ENCODE measurements around the gene NAPA. TPM values are rescaled to one million over a fixed set of nuclear protein-coding genes. Genes with fewer than 3 reads are reported as not detected.

Gene NAPA
- polyA plus RNA-seq, 1 donor from 2014 or later, result 100 TPM

DNA sequence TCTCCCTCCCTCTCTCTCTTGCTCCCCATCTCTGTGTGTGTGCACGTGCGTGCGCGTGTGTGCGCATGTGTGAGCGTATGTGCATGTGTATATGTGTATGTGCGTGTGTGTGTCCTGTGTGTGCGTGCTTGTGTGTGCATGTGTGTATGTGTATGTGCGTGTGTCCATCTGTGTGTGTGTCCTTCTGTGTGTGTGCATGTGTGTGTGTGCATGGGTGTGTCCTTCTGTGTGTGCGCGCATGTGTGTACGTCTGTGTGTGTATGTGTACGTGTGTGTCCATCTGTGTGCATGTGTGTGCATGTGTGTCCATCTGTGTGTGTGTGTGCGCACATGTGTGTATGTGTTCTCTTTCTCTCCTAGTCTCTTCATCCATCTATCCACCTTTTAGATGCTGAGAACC, 55.4 kb downstream of the NAPA start:
- no peak for TF ChIP-seq EP300 (conservative IDR thresholded peaks at IDR 0.05; ENCODE audit: poor library complexity, severe bottlenecking)
- TF ChIP-seq POLR2AphosphoS5 (IDR thresholded peaks at IDR 0.05), result no peak
- no peak for TF ChIP-seq RAD21 (conservative IDR thresholded peaks at IDR 0.05)
- TF ChIP-seq EZH2 (IDR thresholded peaks at IDR 0.05; ENCODE audit: borderline replicate concordance, insufficient read depth, low read length, poor library complexity, severe bottlenecking), result no peak
- no peak for TF ChIP-seq TAF1 (IDR thresholded peaks at IDR 0.05; ENCODE audit: low read depth)
- no peak for TF ChIP-seq MXI1 (conservative IDR thresholded peaks at IDR 0.05; ENCODE audit: poor library complexity, severe bottlenecking)
- TF ChIP-seq, protein P1, sequence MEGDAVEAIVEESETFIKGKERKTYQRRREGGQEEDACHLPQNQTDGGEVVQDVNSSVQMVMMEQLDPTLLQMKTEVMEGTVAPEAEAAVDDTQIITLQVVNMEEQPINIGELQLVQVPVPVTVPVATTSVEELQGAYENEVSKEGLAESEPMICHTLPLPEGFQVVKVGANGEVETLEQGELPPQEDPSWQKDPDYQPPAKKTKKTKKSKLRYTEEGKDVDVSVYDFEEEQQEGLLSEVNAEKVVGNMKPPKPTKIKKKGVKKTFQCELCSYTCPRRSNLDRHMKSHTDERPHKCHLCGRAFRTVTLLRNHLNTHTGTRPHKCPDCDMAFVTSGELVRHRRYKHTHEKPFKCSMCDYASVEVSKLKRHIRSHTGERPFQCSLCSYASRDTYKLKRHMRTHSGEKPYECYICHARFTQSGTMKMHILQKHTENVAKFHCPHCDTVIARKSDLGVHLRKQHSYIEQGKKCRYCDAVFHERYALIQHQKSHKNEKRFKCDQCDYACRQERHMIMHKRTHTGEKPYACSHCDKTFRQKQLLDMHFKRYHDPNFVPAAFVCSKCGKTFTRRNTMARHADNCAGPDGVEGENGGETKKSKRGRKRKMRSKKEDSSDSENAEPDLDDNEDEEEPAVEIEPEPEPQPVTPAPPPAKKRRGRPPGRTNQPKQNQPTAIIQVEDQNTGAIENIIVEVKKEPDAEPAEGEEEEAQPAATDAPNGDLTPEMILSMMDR (IDR thresholded peaks at IDR 0.05; ENCODE audit: poor library complexity, severe bottlenecking), result no peak
- TF ChIP-seq SMC3 (conservative IDR thresholded peaks at IDR 0.05; ENCODE audit: poor library complexity), result no peak
- TF ChIP-seq, protein P2, sequence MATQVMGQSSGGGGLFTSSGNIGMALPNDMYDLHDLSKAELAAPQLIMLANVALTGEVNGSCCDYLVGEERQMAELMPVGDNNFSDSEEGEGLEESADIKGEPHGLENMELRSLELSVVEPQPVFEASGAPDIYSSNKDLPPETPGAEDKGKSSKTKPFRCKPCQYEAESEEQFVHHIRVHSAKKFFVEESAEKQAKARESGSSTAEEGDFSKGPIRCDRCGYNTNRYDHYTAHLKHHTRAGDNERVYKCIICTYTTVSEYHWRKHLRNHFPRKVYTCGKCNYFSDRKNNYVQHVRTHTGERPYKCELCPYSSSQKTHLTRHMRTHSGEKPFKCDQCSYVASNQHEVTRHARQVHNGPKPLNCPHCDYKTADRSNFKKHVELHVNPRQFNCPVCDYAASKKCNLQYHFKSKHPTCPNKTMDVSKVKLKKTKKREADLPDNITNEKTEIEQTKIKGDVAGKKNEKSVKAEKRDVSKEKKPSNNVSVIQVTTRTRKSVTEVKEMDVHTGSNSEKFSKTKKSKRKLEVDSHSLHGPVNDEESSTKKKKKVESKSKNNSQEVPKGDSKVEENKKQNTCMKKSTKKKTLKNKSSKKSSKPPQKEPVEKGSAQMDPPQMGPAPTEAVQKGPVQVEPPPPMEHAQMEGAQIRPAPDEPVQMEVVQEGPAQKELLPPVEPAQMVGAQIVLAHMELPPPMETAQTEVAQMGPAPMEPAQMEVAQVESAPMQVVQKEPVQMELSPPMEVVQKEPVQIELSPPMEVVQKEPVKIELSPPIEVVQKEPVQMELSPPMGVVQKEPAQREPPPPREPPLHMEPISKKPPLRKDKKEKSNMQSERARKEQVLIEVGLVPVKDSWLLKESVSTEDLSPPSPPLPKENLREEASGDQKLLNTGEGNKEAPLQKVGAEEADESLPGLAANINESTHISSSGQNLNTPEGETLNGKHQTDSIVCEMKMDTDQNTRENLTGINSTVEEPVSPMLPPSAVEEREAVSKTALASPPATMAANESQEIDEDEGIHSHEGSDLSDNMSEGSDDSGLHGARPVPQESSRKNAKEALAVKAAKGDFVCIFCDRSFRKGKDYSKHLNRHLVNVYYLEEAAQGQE (IDR thresholded peaks at IDR 0.05; ENCODE audit: borderline replicate concordance), result no peak
- Histone ChIP-seq H3F3A (ENCODE audit: insufficient read depth, low read length, poor library complexity, severe bottlenecking) (no peaks in the 10 kb centered on the region), H4K20me1 (ENCODE audit: insufficient read depth) (no peaks in the 10 kb centered on the region), H3K79me2 (replicated peaks; ENCODE audit: insufficient read depth, low read length) (no peaks in the 10 kb centered on the region), H3K27ac (ENCODE audit: low read length) (no peak overlapping the region), H3K9me3 (ENCODE audit: low read length) (peaks cover 10% of the 10 kb centered on the region), H3K4me3 (ENCODE audit: low read length) (no peak overlapping the region), H3K36me3 (ENCODE audit: insufficient read depth, low read length) (peaks cover 8% of the 10 kb centered on the region), H3K9ac (ENCODE audit: low read length) (no peak overlapping the region), H2AFZ (ENCODE audit: low read depth, low read length) (no peak overlapping the region), H3K9me2 (ENCODE audit: insufficient read depth, low read length) (no peaks in the 10 kb centered on the region), H3K27me3 (ENCODE audit: insufficient read depth, low read depth, low read length) (peaks cover 4% of the 10 kb centered on the region), H3K4me2 (ENCODE audit: low read length) (no peak overlapping the region)

DNA sequence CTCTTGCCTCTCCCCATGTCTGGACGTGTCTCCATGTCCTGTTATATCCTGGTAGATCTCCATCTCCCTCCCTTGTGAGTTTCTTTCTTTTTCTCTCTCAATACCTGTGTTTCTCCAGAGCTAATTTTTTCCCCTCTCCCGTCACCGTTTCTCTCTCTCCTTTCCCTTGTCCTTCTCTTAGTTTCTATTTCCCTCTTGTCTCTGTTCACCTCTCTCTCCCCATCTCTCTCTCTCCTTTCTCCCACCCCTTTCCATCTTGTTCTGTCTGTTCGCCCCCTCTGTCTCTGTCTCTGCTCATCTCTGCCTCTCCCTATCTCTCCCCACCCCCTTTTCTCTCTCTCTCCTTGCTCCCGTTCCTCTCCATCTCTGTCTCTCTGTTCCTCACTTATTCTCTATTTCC, 56.2 kb downstream of the NAPA start:
- Histone ChIP-seq H3K27me3 (ENCODE audit: insufficient read depth, low read depth, low read length) (peaks cover 4% of the 10 kb centered on the region), H4K20me1 (ENCODE audit: insufficient read depth) (no peaks in the 10 kb centered on the region), H3K9ac (ENCODE audit: low read length) (no peak overlapping the region), H3K9me2 (ENCODE audit: insufficient read depth, low read length) (no peaks in the 10 kb centered on the region), H3F3A (ENCODE audit: insufficient read depth, low read length, poor library complexity, severe bottlenecking) (no peaks in the 10 kb centered on the region), H3K36me3 (ENCODE audit: insufficient read depth, low read length) (peaks cover 8% of the 10 kb centered on the region), H3K9me3 (ENCODE audit: low read length) (peaks cover 10% of the 10 kb centered on the region), H3K4me3 (ENCODE audit: low read length) (no peak overlapping the region), H2AFZ (ENCODE audit: low read depth, low read length) (no peak overlapping the region), H3K4me2 (ENCODE audit: low read length) (no peak overlapping the region), H3K27ac (ENCODE audit: low read length) (no peak overlapping the region), H3K79me2 (replicated peaks; ENCODE audit: insufficient read depth, low read length) (no peaks in the 10 kb centered on the region)
- TF ChIP-seq EZH2 (IDR thresholded peaks at IDR 0.05; ENCODE audit: borderline replicate concordance, insufficient read depth, low read length, poor library complexity, severe bottlenecking) (no peak), TAF1 (IDR thresholded peaks at IDR 0.05; ENCODE audit: low read depth) (no peak), RAD21 (conservative IDR thresholded peaks at IDR 0.05) (no peak), EP300 (conservative IDR thresholded peaks at IDR 0.05; ENCODE audit: poor library complexity, severe bottlenecking) (no peak), SMC3 (conservative IDR thresholded peaks at IDR 0.05; ENCODE audit: poor library complexity) (no peak), MXI1 (conservative IDR thresholded peaks at IDR 0.05; ENCODE audit: poor library complexity, severe bottlenecking) (no peak), POLR2AphosphoS5 (IDR thresholded peaks at IDR 0.05) (no peak)
- TF ChIP-seq, protein P1 (IDR thresholded peaks at IDR 0.05; ENCODE audit: poor library complexity, severe bottlenecking), result no peak
- TF ChIP-seq, protein P2 (IDR thresholded peaks at IDR 0.05; ENCODE audit: borderline replicate concordance), result no peak
